Hepatocyte (in vitro differentiated cells): ENCODE measurements around the gene TBX21. TPM values are rescaled to one million over a fixed set of nuclear protein-coding genes. Genes with fewer than 3 reads are reported as not detected.

Source experiments
- DNase-seq: peaks from one replicate; pipeline ENCODE4 v3.0.0-alpha.2; 2016; ENCODE audit warnings: low spot score
- H2AFZ ChIP-seq: fragments of 200-600 bp; sonication (generic); 2 replicates; pipeline ENCODE4 v1.6.0; 2016; ENCODE audit warnings: antibody characterized with exemption, mild to moderate bottlenecking
- H3K27ac ChIP-seq: fragments of 200-600 bp; sonication (generic); 2 replicates; pipeline ENCODE4 v1.5.1; 2016; ENCODE audit warnings: mild to moderate bottlenecking
- H3K27me3 ChIP-seq: fragments of 200-600 bp; sonication (generic); 2 replicates; pipeline ENCODE4 v1.6.1; 2016
- H3K36me3 ChIP-seq: fragments of 200-600 bp; sonication (generic); replicated peaks from 2 replicates; pipeline ENCODE4 v1.5.1; 2016; ENCODE audit warnings: low read depth; ENCODE audit not compliant: insufficient read depth
- H3K4me1 ChIP-seq: fragments of 200-600 bp; sonication (generic); 2 replicates; pipeline ENCODE4 v1.5.1; 2016; ENCODE audit warnings: mild to moderate bottlenecking, moderate library complexity; ENCODE audit not compliant: insufficient read depth
- H3K4me2 ChIP-seq: fragments of 200-600 bp; sonication (generic); 2 replicates; pipeline ENCODE4 v1.6.0; 2016
- H3K4me3 ChIP-seq: fragments of 200-600 bp; sonication (generic); 2 replicates; pipeline ENCODE4 v1.5.1; 2016; ENCODE audit warnings: mild to moderate bottlenecking
- H3K79me2 ChIP-seq: fragments of 200-600 bp; sonication (generic); 2 replicates; pipeline ENCODE4 v1.6.0; 2017; ENCODE audit warnings: mild to moderate bottlenecking
- H3K9me2 ChIP-seq: fragments of 200-600 bp; sonication (generic); replicated peaks from 2 replicates; pipeline ENCODE4 v1.6.0; 2017; ENCODE audit warnings: mild to moderate bottlenecking; ENCODE audit not compliant: insufficient read depth
- H3K9me3 ChIP-seq: fragments of 200-600 bp; sonication (generic); 2 replicates; pipeline ENCODE4 v1.5.1; 2016; ENCODE audit warnings: low read depth, mild to moderate bottlenecking
- H4K20me1 ChIP-seq: fragments of 200-600 bp; sonication (generic); 2 replicates; pipeline ENCODE4 v1.6.0; 2016; ENCODE audit warnings: mild to moderate bottlenecking; ENCODE audit not compliant: insufficient read depth, poor library complexity, severe bottlenecking
- CTCF ChIP-seq: fragments of 200-600 bp; sonication (generic); IDR thresholded peaks from 2 replicates; pipeline ENCODE4 v1.5.1; 2016; ENCODE audit warnings: antibody characterized with exemption, mild to moderate bottlenecking; ENCODE audit not compliant: poor library complexity
- EZH2 ChIP-seq: fragments of 200-600 bp; sonication (generic); IDR thresholded peaks from 2 replicates; pipeline ENCODE4 v1.6.1; 2016; ENCODE audit warnings: antibody characterized with exemption, mild to moderate bottlenecking, borderline replicate concordance
- EZH2phosphoT487 ChIP-seq: fragments of 200-600 bp; sonication (generic); IDR thresholded peaks from one replicate; pipeline ENCODE4 v1.6.1; 2018; ENCODE audit warnings: antibody characterized with exemption, mild to moderate bottlenecking, low read depth, moderate library complexity; ENCODE audit not compliant: unreplicated experiment, severe bottlenecking
- WGBS: methylation state at CpG from one replicate; pipeline ENCODE4 v1.1.6; 2016; ENCODE audit warnings: low lambda C conversion rate; ENCODE audit errors: missing lambda C conversion rate; 5-methylcytosine and 5-hydroxymethylcytosine counted together
- polyA plus RNA-seq: library from polyadenylated mRNA; unstranded; fragments of >200 nt; fragmentation: Nextera tagmentation; extraction: Ambion mirVana; gene quantifications from 2 replicates; pipeline ENCODE4 v1.2.1, GENCODE V29; 2016
- total RNA-seq: library from RNA; depleted of rRNA; stranded (reverse); fragments of >200 nt; gene quantifications from 2 replicates; pipeline ENCODE4 v1.2.3, GENCODE V29; 2014

The TBX21 gene
- total and polyA plus RNA-seq, 2 experiments from 2014 or later = not detected

GRCh38 chr17:47711366-47712099 is 21.5 kb upstream of the TBX21 start:
- no peak overlapping the region for H3K27ac ChIP-seq
- H3K9me2 ChIP-seq = no peaks in the 10 kb centered on the region
- no peak for DNase-seq
- TF ChIP-seq CTCF (no peak), EZH2 (no peak), EZH2phosphoT487 (no peak)
- no peaks in the 10 kb centered on the region for H3K36me3 ChIP-seq
- H3K27me3 ChIP-seq = peaks cover 14% of the 10 kb centered on the region
- no peak overlapping the region for H3K4me3 ChIP-seq
- WGBS = 98% methylated on average over 15 of the region's 15 CpGs
- H3K4me2 ChIP-seq = no peak overlapping the region
- H3K79me2 ChIP-seq = no peaks in the 10 kb centered on the region
- H3K4me1 ChIP-seq = no peaks in the 10 kb centered on the region
- no peaks in the 10 kb centered on the region for H4K20me1 ChIP-seq
- no peaks in the 10 kb centered on the region for H3K9me3 ChIP-seq
- no peak overlapping the region for H2AFZ ChIP-seq

GRCh38 chr17:47712330-47713023 is 20.6 kb upstream of the TBX21 start:
- no peak overlapping the region for H2AFZ ChIP-seq
- TF ChIP-seq EZH2phosphoT487 = no peak
- TF ChIP-seq EZH2 = no peak
- TF ChIP-seq CTCF = no peak
- H3K9me3 ChIP-seq = no peaks in the 10 kb centered on the region
- DNase-seq = no peak
- H3K4me3 ChIP-seq = no peak overlapping the region
- H3K36me3 ChIP-seq = no peaks in the 10 kb centered on the region
- H3K27me3 ChIP-seq = peaks cover 14% of the 10 kb centered on the region
- no peak overlapping the region for H3K4me2 ChIP-seq
- no peaks in the 10 kb centered on the region for H4K20me1 ChIP-seq
- H3K4me1 ChIP-seq = no peaks in the 10 kb centered on the region
- no peaks in the 10 kb centered on the region for H3K79me2 ChIP-seq
- H3K9me2 ChIP-seq = no peaks in the 10 kb centered on the region
- H3K27ac ChIP-seq = no peak overlapping the region
- 85% methylated on average over 5 of the region's 5 CpGs for WGBS

- no peak overlapping the region for H3K4me3 ChIP-seq
- no peak for DNase-seq
- peaks cover 28% of the 10 kb centered on the region for H3K27me3 ChIP-seq
- 45% methylated on average over 15 of the region's 15 CpGs for WGBS
- H4K20me1 ChIP-seq = no peaks in the 10 kb centered on the region
- H3K79me2 ChIP-seq = no peaks in the 10 kb centered on the region
- H3K9me2 ChIP-seq = no peaks in the 10 kb centered on the region
- no peak overlapping the region for H2AFZ ChIP-seq
- no peaks in the 10 kb centered on the region for H3K36me3 ChIP-seq
- H3K27ac ChIP-seq = no peak overlapping the region
- no peak overlapping the region for H3K4me2 ChIP-seq
- TF ChIP-seq CTCF = no peak
- no peak for TF ChIP-seq EZH2phosphoT487
- TF ChIP-seq EZH2 = no peak
- H3K4me1 ChIP-seq = no peaks in the 10 kb centered on the region
- no peaks in the 10 kb centered on the region for H3K9me3 ChIP-seq
Observed at GRCh38 chr17:47713980-47714700, 18.9 kb upstream of the TBX21 start.
